ENCODE data around the gene KRTAP20-3. TPM values are rescaled to one million over a fixed set of nuclear protein-coding genes. Genes with fewer than 3 reads are reported as not detected.

KRTAP20-3 gene
- total RNA-seq, 1 donor from 2014 or later, result not detected

GRCh38 chr21:30674312-30674711, 31.6 kb downstream of the KRTAP20-3 start:
- Mint-ChIP-seq H3K36me3 (ENCODE audit: low read depth) (peaks cover 9% of the 10 kb centered on the region), H3K9me3 (peaks cover 27% of the 10 kb centered on the region), H3K4me1 (no peaks in the 10 kb centered on the region), H3K27me3 (ENCODE audit: low read depth) (peaks cover 2% of the 10 kb centered on the region), H3K27ac (ENCODE audit: unreplicated experiment) (no peak overlapping the region), H3K4me3 (no peak overlapping the region)
- DNase-seq (ENCODE audit: low read depth, low spot score), result no peak
- TF ChIP-seq CTCF (conservative IDR thresholded peaks at IDR 0.05), result no peak

- no peak overlapping the region for H3K4me3 Mint-ChIP-seq
- peaks cover 5% of the 10 kb centered on the region for H3K4me1 Mint-ChIP-seq
- H3K36me3 Mint-ChIP-seq (ENCODE audit: low read depth), result peaks cover 10% of the 10 kb centered on the region
- H3K27me3 Mint-ChIP-seq (ENCODE audit: low read depth), result peaks cover 2% of the 10 kb centered on the region
- H3K27ac Mint-ChIP-seq (ENCODE audit: unreplicated experiment), result no peak overlapping the region
- TF ChIP-seq CTCF (conservative IDR thresholded peaks at IDR 0.05), result no peak
- peaks cover 18% of the 10 kb centered on the region for H3K9me3 Mint-ChIP-seq
- no peak for DNase-seq (ENCODE audit: low read depth, low spot score)
These were observed 34.1 kb downstream of the KRTAP20-3 start for GRCh38 chr21:30676737-30677136.

GRCh38 chr21:30680586-30680985, 37.9 kb downstream of the KRTAP20-3 start:
- Mint-ChIP-seq H3K4me3 (no peak overlapping the region), H3K27ac (ENCODE audit: unreplicated experiment) (no peak overlapping the region), H3K27me3 (ENCODE audit: low read depth) (peaks cover 2% of the 10 kb centered on the region), H3K36me3 (ENCODE audit: low read depth) (peaks cover 9% of the 10 kb centered on the region), H3K9me3 (peaks cover 24% of the 10 kb centered on the region), H3K4me1 (peaks cover 5% of the 10 kb centered on the region)
- no peak for TF ChIP-seq CTCF (conservative IDR thresholded peaks at IDR 0.05)
- no peak for DNase-seq (ENCODE audit: low read depth, low spot score)

GRCh38 chr21:30684506-30684905, 41.8 kb downstream of the KRTAP20-3 start:
- H3K9me3 Mint-ChIP-seq, result peaks cover 17% of the 10 kb centered on the region
- peaks cover 5% of the 10 kb centered on the region for H3K4me1 Mint-ChIP-seq
- H3K27me3 Mint-ChIP-seq (ENCODE audit: low read depth), result no peaks in the 10 kb centered on the region
- no peak for DNase-seq (ENCODE audit: low read depth, low spot score)
- TF ChIP-seq CTCF (conservative IDR thresholded peaks at IDR 0.05), result no peak
- no peak overlapping the region for H3K4me3 Mint-ChIP-seq
- no peak overlapping the region for H3K27ac Mint-ChIP-seq (ENCODE audit: unreplicated experiment)
- H3K36me3 Mint-ChIP-seq (ENCODE audit: low read depth), result peaks cover 4% of the 10 kb centered on the region

- Mint-ChIP-seq H3K27me3 (ENCODE audit: low read depth) (no peaks in the 10 kb centered on the region), H3K36me3 (ENCODE audit: low read depth) (no peaks in the 10 kb centered on the region), H3K27ac (ENCODE audit: unreplicated experiment) (no peak overlapping the region), H3K9me3 (peaks cover 7% of the 10 kb centered on the region), H3K4me1 (no peaks in the 10 kb centered on the region), H3K4me3 (no peak overlapping the region)
- TF ChIP-seq CTCF (conservative IDR thresholded peaks at IDR 0.05), result no peak
- DNase-seq (ENCODE audit: low read depth, low spot score), result no peak
These were observed 47.2 kb downstream of the KRTAP20-3 start for GRCh38 chr21:30689822-30690221.

Other genes with a start within 250 kb of the KRTAP20-3 start
- not detected in 2 replicates for gene KRTAP13-1, start 246.8 kb upstream of the KRTAP20-3 start, total RNA-seq
- not detected in 2 replicates for gene KRTAP13-3, start 216.9 kb upstream of the KRTAP20-3 start, total RNA-seq
- gene KRTAP13-4, start 212.6 kb upstream of the KRTAP20-3 start, total RNA-seq, result not detected in 2 replicates
- not detected in 2 replicates for gene KRTAP15-1, start 202.6 kb upstream of the KRTAP20-3 start, total RNA-seq
- gene KRTAP19-1, start 162.5 kb upstream of the KRTAP20-3 start, total RNA-seq, result not detected in 2 replicates
- gene KRTAP19-2, start 155.4 kb upstream of the KRTAP20-3 start, total RNA-seq, result not detected in 2 replicates
- gene KRTAP19-3, start 150.9 kb upstream of the KRTAP20-3 start, total RNA-seq, result not detected in 2 replicates
- gene KRTAP19-4, start 145.7 kb upstream of the KRTAP20-3 start, total RNA-seq, result not detected in 2 replicates
- gene KRTAP19-5, start 140.7 kb upstream of the KRTAP20-3 start, total RNA-seq, result not detected in 2 replicates
- gene KRTAP19-6, start 101.0 kb upstream of the KRTAP20-3 start, total RNA-seq, result not detected in 2 replicates
- gene KRTAP19-7, start 81.5 kb upstream of the KRTAP20-3 start, total RNA-seq, result not detected in 2 replicates
- gene KRTAP22-2, start 52.5 kb upstream of the KRTAP20-3 start, total RNA-seq, result not detected in 2 replicates
- gene KRTAP6-3, start 50.4 kb upstream of the KRTAP20-3 start, total RNA-seq, result not detected in 2 replicates
- gene KRTAP6-2, start 44.0 kb upstream of the KRTAP20-3 start, total RNA-seq, result not detected in 2 replicates
- not detected in 2 replicates for gene KRTAP22-1, start 41.8 kb upstream of the KRTAP20-3 start, total RNA-seq
- not detected in 2 replicates for gene KRTAP6-1, start 28.9 kb upstream of the KRTAP20-3 start, total RNA-seq
- gene KRTAP20-1, start 26.4 kb upstream of the KRTAP20-3 start, total RNA-seq, result not detected in 2 replicates
- not detected in 2 replicates for gene KRTAP20-4, start 22.2 kb upstream of the KRTAP20-3 start, total RNA-seq
- gene KRTAP20-2, start 7.7 kb upstream of the KRTAP20-3 start, total RNA-seq, result not detected in 2 replicates
- not detected in 2 replicates for gene KRTAP21-3, start 75.9 kb downstream of the KRTAP20-3 start, total RNA-seq
- gene KRTAP21-2, start 104.4 kb downstream of the KRTAP20-3 start, total RNA-seq, result not detected in 2 replicates
- gene KRTAP21-1, start 112.6 kb downstream of the KRTAP20-3 start, total RNA-seq, result not detected in 2 replicates
- not detected in 2 replicates for gene KRTAP8-1, start 170.4 kb downstream of the KRTAP20-3 start, total RNA-seq
- gene KRTAP7-1, start 186.9 kb downstream of the KRTAP20-3 start, total RNA-seq, result not detected in 2 replicates
- gene KRTAP11-1, start 238.7 kb downstream of the KRTAP20-3 start, total RNA-seq, result not detected in 2 replicates

Data from neural crest cell (in vitro differentiated cells).